Heart right ventricle (tissue), 16 donors: ENCODE measurements around the gene GRIK3. TPM values are rescaled to one million over a fixed set of nuclear protein-coding genes. Genes with fewer than 3 reads are reported as not detected.

Experiments used
- ATAC-seq, 8 donors: fragments of 200-7000 bp; cut with Tn5 transposase; one replicate each; pipeline ENCODE4 v1.9.1; 2020; ENCODE audit warnings: mild to moderate bottlenecking in 8 of 8, moderate library complexity in 8 of 8, moderate number of reproducible peaks in 1 of 8
- DNase-seq, 2 donors: peaks; one replicate each; pipeline ENCODE4 v3.0.0-alpha.2; 2020
- H3K27ac ChIP-seq, 10 donors: fragments of 200-600 bp; sonication (generic) in 2 of 10; one replicate each; pipeline versions ENCODE4 v1.5.0 to v1.8.0; 2020 to 2022; ENCODE audit warnings: mild to moderate bottlenecking in 3 of 10
- H3K27me3 ChIP-seq, 7 donors: fragments of 200-600 bp; one replicate each; pipeline ENCODE4 v1.8.0; 2021 to 2022; ENCODE audit warnings: mild to moderate bottlenecking in 2 of 7
- H3K36me3 ChIP-seq, 9 donors: fragments of 200-600 bp; sonication (generic) in 1 of 9; one replicate each; pipeline versions ENCODE4 v1.5.0 to v1.8.0; 2020 to 2022; ENCODE audit warnings: mild to moderate bottlenecking in 2 of 9
- H3K4me1 ChIP-seq, 9 donors: fragments of 200-600 bp; sonication (generic) in 1 of 9; one replicate each; pipeline versions ENCODE4 v1.5.0 to v1.8.0; 2020 to 2022; ENCODE audit warnings: mild to moderate bottlenecking in 4 of 9
- H3K4me3 ChIP-seq, 10 donors: fragments of 200-600 bp; sonication (generic) in 2 of 10; one replicate each; pipeline versions ENCODE4 v1.5.0 to v1.8.0; 2020 to 2022; ENCODE audit warnings: mild to moderate bottlenecking in 7 of 10, moderate library complexity in 2 of 10
- H3K9me3 ChIP-seq, 11 donors: fragments of 200-600 bp in 10 of 11; sonication (generic) in 2 of 11; one replicate each; pipeline versions ENCODE4 v1.5.0 to v1.8.0; 2013 to 2022; ENCODE audit warnings: mild to moderate bottlenecking in 2 of 11, control low read depth in 1 of 11, moderate library complexity in 1 of 11
- WGBS, 2 donors: extraction: QIAGEN DNeasy Blood & Tissue Kit; methylation state at CpG; one replicate each; pipeline ENCODE4 v1.1.7; 2013; ENCODE audit warnings: inconsistent platforms in 1 of 2; 5-methylcytosine and 5-hydroxymethylcytosine counted together
- intact Hi-C, 10 donors: fragments of 100-400 bp; cut with DNase I; formaldehyde crosslinking; loops; one replicate each; pipeline versions ENCODE4 v1.11.1 to v1.14.2; 2022
- polyA plus RNA-seq, 2 donors: library from polyadenylated mRNA; stranded (reverse); fragments of 200-250 nt; gene quantifications; one replicate each; pipeline ENCODE4 v1.2.3, GENCODE V29; 2013
- total RNA-seq, 10 donors: library from RNA; stranded (reverse); fragmentation: NEBNext Ultra II Directional in 3 of 10; extraction: Animal tissue kit (Norgen Biotek cat#: 25700) in 3 of 10; gene quantifications; one replicate each; pipeline versions ENCODE4 v1.2.1 to v1.2.4, GENCODE V29; 2021 to 2023
- TF ChIP-seq, protein P1 (sequence below), 9 donors: fragments of 200-600 bp; sonication (generic) in 2 of 9; IDR thresholded peaks; one replicate each; pipeline versions ENCODE4 v1.5.0 to v1.8.0; 2021 to 2022; ENCODE audit warnings: antibody characterized with exemption in 9 of 9, mild to moderate bottlenecking in 5 of 9, moderate library complexity in 1 of 9
- donor health status: Arrhythmogenic right ventricular cardiomyopathy.
- donor health status: ischemic (EF 13 %, LVEDD 7.1; RV severe dilation, severe dysfunction).
- donor health status: healthy with polysubstance abuse.
- donor health status: DM: no; HTN: yes; CAD: no.
- donor health status: DM: no; HTN: no; CAD: no.
- donor health status: ischemic (EF 25% LVEDD 6.9; RV normal size, moderate dysfunction).
- donor health status: ischemic (EF 25% LVEDD 5.7; RV mildly dilated, moderate dysfunction).
- donor health status: healthy.
- donor health status: DM: yes; HTN: yes; CAD: no.
- donor health status: Ischemic cardiomyopathy.
- donor health status: ischemic (EF 35%, LVEDD 5.7; RV mildly dilated, moderate dysfunction).
- donor health status: nonischemic (EF 11% LVEDD 7.7; RV severe dilation, severe dysfunction).
- donor health status: DM: yes; HTN: yes; CAD: no.
- donor health status: PGD.
- donor health status: ischemic (EF 29% LVEDD 5.4; RV normal size, mild dysfunction).
- donor health status: nonischemic (EF 23%, LVEDD 6.1; RV moderate dilation, normal function).

Gene GRIK3
- total and polyA plus RNA-seq, 12 donors = 0.10 to 1.1 (median 0.27) TPM

DNA sequence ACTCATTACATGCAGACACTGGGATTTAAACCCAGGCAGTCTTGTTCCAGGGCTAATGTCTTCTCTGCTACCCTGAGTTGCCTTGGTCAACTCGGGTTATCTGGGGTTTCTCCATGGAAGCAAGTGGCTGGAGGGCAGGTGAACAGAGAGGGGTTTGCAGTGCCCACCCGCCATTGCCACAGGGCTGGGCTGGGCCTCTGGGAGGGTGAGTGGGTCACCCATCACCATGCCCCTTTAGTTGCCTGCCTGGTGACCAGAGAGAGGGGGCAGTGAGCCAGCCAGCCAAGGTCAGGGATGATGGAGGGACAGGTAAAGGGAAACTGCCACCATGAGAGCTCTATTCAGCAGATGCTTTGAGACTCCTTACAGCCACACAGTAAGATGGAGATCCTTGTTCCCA is 53.2 kb downstream of the GRIK3 start:
- Histone ChIP-seq H3K27me3 (peaks cover 0 to 60% (median 14%) of the 10 kb centered on the region in 7 donors), H3K9me3 (peaks cover 0 to 10% (median 0%) of the 10 kb centered on the region in 11 donors), H3K27ac (no peak overlapping the region), H3K4me3 (no peak overlapping the region), H3K4me1 (no peaks in the 10 kb centered on the region), H3K36me3 (no peaks in the 10 kb centered on the region)
- DNase-seq = no peak
- 68 to 83% methylated on average over 2 of the region's 2 CpGs for WGBS, 2 donors
- intact Hi-C loops = no loop called here
- ATAC-seq = no peak
- TF ChIP-seq, protein P1, sequence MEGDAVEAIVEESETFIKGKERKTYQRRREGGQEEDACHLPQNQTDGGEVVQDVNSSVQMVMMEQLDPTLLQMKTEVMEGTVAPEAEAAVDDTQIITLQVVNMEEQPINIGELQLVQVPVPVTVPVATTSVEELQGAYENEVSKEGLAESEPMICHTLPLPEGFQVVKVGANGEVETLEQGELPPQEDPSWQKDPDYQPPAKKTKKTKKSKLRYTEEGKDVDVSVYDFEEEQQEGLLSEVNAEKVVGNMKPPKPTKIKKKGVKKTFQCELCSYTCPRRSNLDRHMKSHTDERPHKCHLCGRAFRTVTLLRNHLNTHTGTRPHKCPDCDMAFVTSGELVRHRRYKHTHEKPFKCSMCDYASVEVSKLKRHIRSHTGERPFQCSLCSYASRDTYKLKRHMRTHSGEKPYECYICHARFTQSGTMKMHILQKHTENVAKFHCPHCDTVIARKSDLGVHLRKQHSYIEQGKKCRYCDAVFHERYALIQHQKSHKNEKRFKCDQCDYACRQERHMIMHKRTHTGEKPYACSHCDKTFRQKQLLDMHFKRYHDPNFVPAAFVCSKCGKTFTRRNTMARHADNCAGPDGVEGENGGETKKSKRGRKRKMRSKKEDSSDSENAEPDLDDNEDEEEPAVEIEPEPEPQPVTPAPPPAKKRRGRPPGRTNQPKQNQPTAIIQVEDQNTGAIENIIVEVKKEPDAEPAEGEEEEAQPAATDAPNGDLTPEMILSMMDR (IDR thresholded peaks at IDR 0.05) = no peak

DNA sequence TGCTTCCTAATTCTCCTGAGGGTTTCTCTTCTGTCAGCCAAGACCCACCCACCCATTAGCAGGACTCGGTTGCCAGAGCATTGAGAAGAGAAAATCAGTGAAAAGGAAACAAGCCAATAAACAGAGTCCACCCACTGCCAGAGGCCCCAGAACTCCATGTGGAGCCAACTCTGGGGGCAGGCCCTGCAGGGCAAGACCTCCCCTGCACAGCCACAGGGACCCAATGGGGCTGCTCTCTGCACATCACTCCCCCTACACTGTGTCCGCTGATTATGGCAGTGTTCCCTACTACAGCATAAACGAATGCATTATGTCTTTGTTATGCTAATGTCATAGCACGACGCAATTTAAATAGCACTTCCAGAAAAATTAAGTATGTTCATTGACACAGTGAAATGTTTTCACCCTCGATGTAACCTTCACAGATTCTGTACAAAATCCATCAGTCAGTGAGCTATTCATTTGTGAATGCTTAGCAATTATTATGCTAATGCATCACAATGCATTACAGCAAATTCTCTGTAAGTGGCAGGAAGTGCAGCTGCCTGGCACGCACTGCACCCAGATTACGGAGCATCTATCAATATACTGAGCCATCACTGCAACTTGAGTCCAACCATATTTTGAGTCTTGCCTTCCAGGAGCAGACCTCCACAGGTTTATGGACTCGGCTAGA is 56.4 kb downstream of the GRIK3 start:
- H3K9me3 ChIP-seq = peaks cover 0 to 10% (median 0%) of the 10 kb centered on the region in 11 donors
- TF ChIP-seq, protein P1 (IDR thresholded peaks at IDR 0.05) = no peak
- no peaks in the 10 kb centered on the region for H3K36me3 ChIP-seq
- intact Hi-C loops = no loop called here
- H3K4me1 ChIP-seq = no peaks in the 10 kb centered on the region
- no peak overlapping the region for H3K4me3 ChIP-seq
- ATAC-seq (no peak), DNase-seq (no peak)
- 76 to 78% methylated on average over 9 of the region's 9 CpGs for WGBS, 2 donors
- no peak overlapping the region for H3K27ac ChIP-seq
- peaks cover 0 to 56% (median 13%) of the 10 kb centered on the region in 7 donors for H3K27me3 ChIP-seq

DNA sequence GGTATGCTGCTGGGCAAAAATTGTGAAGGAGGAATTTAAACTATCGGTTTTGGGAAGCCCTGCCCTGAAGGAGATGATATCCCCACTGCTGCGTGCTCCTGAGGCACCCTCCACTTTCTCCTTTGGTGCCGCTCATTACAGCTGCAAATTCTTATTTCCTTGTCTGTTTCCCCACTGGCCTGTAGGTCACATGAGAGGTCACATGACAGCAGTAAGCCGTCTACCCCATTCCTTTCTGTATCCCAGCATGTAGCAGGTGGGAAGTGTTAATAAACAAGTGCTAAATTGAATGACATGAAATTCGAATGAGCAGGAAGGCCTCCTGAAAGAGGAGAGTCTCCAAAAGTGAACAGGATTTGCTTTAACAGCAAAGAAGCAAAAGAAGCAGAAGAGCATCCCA is 58.7 kb downstream of the GRIK3 start:
- no peak overlapping the region for H3K4me3 ChIP-seq
- H3K36me3 ChIP-seq = no peaks in the 10 kb centered on the region
- no peaks in the 10 kb centered on the region for H3K4me1 ChIP-seq
- peaks cover 0 to 38% (median 12%) of the 10 kb centered on the region in 7 donors for H3K27me3 ChIP-seq
- TF ChIP-seq, protein P1 (IDR thresholded peaks at IDR 0.05) = no peak
- 52 to 60% methylated on average over 5 of the region's 5 CpGs for WGBS, 2 donors
- DNase-seq = no peak
- peaks cover 0 to 10% (median 0%) of the 10 kb centered on the region in 11 donors for H3K9me3 ChIP-seq
- no peak overlapping the region for H3K27ac ChIP-seq
- intact Hi-C loops = no loop called here
- no peak for ATAC-seq

DNA sequence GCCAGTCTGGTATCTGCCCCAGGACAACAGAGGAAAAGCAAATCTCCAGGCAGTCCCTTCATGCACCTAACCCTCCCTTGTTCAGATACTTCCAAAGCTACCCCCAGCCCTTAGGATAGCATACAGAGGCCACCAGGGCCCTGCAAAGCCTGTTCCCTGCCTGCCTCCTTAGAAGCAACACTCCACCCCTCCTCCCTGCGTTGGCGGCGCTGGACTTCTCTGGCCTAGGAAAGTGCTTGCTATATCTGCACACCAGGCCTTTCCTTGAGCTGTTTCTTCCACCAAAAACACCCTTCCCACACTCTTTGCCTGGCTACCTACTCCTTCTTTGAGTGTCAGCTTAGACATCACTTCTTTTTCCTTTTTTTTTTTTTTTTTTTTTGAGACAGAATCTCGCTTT is 61.3 kb downstream of the GRIK3 start:
- DNase-seq (no peak), ATAC-seq (no peak)
- H3K36me3 ChIP-seq = no peaks in the 10 kb centered on the region
- no peak overlapping the region for H3K4me3 ChIP-seq
- no peak overlapping the region for H3K27ac ChIP-seq
- 84 to 88% methylated on average over 4 of the region's 4 CpGs for WGBS, 2 donors
- TF ChIP-seq, protein P1 (IDR thresholded peaks at IDR 0.05) = no peak
- intact Hi-C loops = no loop called here
- no peaks in the 10 kb centered on the region for H3K4me1 ChIP-seq
- peaks cover 0 to 19% (median 3%) of the 10 kb centered on the region in 7 donors for H3K27me3 ChIP-seq
- peaks cover 0 to 3% (median 0%) of the 10 kb centered on the region in 11 donors for H3K9me3 ChIP-seq
